DMS153 (cell line): ENCODE data around the gene CREG2.
"Not testable (repeated sequence)": the region's sequence is repeated elsewhere in the genome, so short reads cannot be mapped to it uniquely, and the experiment has no call there.

Experiments
- DNase-seq: peaks from one replicate; lab custom pipeline; 2025; lab: John Stamatoyannopoulos, UW

Gene CREG2

DNA sequence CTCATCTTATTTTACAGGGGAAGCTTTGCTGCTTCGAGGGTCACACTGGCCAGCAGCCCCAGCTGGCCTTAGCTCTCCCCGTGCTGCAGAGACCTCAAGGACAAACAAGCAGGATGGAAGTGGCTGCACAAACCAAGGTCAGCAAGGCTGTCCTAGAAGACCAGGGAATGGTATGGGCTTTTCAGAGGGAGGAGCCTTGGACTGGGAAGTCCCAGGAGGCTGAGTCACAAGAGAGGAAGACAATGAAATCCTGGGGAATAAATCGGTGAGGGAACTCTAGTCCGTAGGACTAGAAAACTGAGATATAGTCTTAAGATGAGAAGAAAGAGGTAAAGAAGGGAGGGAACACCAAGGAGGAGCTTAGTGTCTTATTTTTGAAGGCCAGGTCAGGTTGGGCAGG lies 15.7 kb downstream of the CREG2 start:
- no peak for DNase-seq

- DNase-seq = no peak
Observed at GRCh38 chr2:101369100-101369499, 18.2 kb downstream of the CREG2 start.

- DNase-seq = no peak
Observed at GRCh38 chr2:101368376-101368775, 18.9 kb downstream of the CREG2 start.

GRCh38 chr2:101367508-101367907 lies 19.8 kb downstream of the CREG2 start:
- no peak for DNase-seq

- DNase-seq = no peak
Observed at GRCh38 chr2:101364878-101365277, 22.4 kb downstream of the CREG2 start.

DNA sequence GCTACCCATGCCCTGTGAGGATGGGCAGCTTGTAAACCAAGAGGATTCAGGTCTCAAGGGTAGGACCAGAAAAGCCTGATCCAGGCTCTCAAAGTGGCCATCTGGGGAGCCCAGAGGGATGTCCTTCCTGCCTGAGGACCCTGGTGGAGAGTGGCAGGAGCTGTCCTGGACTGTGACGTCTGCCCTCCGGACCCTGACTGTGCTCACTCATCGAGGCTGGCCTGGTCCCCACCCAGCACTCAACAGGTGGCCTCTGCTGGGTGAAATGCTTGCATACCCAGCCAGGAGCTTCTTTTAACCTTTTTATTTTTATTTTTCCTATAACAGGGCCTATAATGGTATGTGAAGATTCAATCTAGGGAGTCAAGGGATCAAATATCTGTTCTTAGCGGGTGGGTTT lies 24.5 kb downstream of the CREG2 start:
- no peak for DNase-seq

GRCh38 chr2:101362316-101362715 lies 25.0 kb downstream of the CREG2 start:
- DNase-seq = no peak

DNA sequence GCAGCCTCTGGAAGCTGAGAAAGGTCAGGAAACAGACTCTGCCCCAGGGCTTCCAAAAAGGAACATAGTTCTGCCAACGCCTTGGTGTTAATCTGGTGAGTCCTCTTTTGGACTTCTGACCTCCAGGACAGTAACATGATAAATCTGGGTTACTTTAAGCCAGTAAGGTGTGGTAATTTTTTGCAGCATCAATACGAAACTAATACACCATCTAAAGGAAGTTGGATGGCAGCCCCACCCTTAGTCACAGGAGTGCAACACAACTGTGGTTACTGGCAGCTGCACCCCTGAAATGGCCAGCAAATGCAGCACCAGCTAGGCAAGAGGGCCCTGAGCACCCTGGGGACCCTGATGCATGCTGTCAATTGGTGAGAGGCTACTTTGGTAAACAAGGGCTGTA lies 25.8 kb downstream of the CREG2 start:
- DNase-seq = no peak

- no peak for DNase-seq
Observed at GRCh38 chr2:101361121-101361520, 26.2 kb downstream of the CREG2 start.

DNA sequence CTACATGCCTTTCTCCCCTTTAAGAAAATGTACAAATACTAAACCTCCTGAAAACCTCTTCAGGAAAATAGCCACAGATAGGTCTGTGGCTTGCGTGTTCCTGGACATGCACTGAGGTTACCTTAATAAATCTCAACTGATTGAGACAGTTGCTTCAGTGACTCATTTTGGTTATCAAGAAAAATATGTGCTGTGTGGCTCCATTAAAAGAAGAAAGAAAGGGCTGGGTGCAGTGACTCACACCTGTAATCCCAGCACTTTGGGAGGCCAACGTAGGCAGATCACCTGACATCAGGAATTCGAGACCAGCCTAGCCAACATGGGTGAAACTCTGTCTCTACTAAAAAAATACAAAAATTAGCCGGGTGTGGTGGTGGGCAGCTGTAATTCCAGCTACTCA lies 27.1 kb downstream of the CREG2 start:
- no peak for DNase-seq

DNA sequence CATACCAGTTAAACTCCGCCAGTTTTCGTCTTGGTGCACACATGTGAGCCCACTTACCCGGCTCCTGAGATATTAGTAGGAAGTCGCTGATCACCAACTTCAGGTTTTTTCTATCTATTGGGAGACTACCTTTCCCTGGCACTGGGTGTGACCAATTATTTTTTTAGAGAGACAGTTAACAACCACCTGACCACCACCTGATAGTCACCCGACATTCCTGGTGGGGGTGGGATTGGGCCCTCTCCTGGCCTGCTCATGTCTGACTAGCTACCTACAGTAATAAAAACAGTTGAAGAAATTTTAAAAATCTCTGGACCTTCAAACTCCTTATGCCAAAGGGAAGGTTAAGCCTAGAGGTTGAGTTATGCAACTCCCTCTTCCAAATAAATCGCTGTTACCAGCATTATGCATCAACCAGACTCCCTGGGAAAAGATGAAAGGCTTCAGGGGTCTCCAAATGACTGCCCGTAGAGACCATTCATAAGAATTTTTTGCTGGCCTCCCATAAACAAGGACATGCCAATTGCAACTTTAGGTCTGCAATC lies 27.8 kb downstream of the CREG2 start:
- no peak for DNase-seq

DNA sequence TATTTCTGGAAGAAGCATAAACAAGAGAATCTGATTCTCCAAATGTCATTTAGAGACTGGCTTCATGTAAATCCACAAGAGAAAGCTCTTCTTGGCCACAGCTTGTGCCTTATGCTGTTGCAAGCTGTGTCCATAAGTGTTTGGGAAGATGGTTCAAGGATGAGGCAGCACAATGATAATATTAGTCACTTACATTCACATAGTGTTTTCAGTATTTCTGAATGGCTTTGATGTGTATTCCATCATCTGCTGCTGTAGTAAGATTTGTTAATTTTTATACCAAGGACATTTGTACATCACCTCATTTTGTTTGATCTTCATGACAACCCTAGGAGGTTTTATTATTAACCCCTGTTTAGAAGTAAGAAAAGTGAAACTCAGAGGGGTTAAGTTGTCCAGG lies 29.9 kb downstream of the CREG2 start:
- DNase-seq = no peak

GRCh38 chr2:101356521-101356920 lies 30.8 kb downstream of the CREG2 start:
- DNase-seq = no peak

DNA sequence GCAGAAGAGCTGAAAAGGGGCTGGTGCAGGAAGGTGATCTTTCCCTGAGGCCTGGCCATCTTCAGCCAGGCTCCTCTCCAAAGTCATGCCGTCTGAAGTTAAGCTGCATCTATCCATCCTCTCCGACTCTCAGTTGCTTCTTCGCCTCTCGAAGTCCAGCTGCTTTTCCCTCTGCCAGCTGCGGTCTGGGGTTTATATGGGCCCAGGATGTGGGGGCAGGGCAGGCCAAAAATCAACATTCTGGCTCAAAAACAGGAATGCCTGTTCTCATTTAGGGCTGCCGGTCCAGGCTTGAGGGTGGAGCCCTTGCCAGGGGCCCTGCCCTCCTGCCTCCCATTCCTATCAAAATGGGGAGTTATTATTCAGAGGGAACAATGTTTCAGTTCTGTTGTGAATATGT lies 31.2 kb downstream of the CREG2 start:
- DNase-seq = no peak

DNA sequence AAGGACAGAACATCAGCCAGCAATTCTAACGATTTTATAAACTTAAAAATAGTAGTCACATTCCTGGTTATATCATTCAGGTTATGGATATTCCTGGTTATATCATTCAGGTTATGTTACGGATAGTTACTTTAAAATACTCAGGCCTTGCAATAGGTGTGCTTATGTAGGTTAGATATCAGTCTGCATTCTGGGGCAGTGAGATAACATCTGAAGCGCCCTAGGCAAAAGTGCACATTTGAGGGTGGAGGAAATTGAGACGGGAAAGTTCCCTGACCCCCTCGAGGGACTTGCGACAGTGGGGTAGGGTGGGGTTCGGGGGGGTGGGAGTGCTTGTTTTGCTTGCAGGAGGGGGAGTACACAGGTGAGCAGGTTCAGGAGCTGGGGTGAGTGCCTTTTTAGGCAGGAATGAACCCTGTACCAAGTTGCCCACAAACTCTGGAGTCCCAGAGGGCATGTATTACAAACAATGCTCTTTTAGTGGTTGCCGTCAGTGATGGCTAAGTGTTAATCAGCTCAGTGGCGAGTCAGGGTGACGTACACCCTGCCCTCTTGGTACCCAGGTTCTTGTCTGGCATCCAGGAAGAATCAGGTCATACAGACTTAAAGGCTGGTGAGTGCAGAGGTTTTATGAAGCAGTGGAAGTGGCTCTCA lies 31.8 kb downstream of the CREG2 start:
- no peak for DNase-seq

GRCh38 chr2:101354420-101355311 lies 32.6 kb downstream of the CREG2 start:
- DNase-seq = no peak

DNA sequence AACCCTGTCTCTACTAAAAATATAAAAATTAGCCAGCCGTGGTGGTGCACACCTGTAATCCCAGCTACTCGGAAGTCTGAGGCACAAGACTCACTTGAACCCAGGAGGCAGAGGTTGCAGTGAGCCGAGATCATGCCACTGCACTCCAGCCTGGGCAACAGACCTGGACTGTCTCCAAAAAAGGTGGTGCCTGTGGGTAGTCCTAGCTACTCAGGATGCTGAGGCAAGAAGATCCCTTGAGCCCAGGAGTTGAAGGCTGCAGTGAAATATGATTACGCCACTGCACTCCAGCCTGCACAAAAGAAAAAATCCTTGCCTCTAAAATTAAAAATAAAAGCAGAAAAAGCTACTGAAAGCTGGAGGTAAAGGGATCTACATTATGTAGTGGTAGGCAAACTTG lies 34.7 kb downstream of the CREG2 start:
- DNase-seq = not testable (repeated sequence)

- no peak for DNase-seq
Observed at GRCh38 chr2:101351207-101351606, 36.1 kb downstream of the CREG2 start.

DNA sequence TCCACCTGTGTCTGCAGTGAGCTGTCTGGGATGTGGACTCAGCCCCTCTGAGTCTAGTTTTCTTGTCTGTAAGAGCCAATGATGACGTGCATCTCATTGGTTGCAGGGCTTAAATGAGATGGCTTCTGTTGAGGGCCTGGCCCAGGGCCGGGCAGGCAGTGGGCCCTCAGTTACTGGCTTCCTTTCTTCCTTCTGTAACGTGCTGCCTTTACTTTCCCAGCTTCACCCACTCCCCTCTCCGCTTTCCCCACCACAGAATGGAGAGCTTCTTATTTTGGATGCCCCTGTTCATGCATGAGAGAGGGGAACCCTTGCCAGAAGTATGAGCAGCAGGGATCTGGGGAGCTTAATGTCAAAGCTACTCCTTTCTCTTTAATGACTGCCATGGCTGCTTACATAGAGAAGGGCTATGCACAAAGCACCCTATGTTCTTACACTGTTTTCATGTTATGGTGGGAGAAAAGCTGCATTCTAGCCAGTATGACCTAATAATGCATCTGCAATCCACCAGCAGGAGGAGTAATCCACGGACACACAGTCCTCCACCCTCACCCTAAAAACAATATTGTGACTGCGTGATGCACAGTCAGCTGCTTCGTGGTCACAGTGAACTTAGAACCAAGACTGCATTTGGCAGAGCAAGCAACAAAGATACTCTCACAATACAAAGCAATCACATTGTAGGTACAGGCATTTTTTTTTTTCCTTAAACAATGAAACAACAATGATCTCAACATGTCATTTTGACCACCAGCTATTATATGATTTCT lies 37.2 kb downstream of the CREG2 start:
- no peak for DNase-seq

- DNase-seq = no peak
Observed at GRCh38 chr2:101348883-101349282, 38.4 kb downstream of the CREG2 start.

DNA sequence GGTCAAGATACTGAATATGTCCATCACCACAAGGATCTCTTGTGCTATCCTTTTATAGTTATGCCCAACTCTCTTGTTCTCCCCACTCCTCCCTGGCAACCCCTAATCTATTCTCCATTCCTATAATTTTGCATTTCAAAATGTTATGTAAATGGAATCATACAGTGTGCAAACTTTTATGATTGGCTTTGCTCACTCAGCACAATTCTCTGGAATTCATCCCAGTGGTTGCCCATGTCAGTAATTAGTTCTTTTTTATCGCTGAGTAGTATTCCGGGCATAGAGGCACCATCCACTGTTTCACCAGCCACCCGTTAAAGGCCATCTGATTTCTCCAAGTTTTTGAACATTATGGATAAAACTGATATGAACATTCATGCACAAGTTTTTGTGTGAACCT lies 40.4 kb downstream of the CREG2 start:
- no peak for DNase-seq

GRCh38 chr2:101344137-101344536 lies 43.2 kb downstream of the CREG2 start:
- DNase-seq = no peak

- no peak for DNase-seq
Observed at GRCh38 chr2:101342625-101343008, 44.7 kb downstream of the CREG2 start.
